ENCODE data around the gene FAM240B. TPM values are rescaled to one million over a fixed set of nuclear protein-coding genes. Genes with fewer than 3 reads are reported as not detected.

Gene FAM240B
- not detected for polyA plus RNA-seq (2013)

- Histone ChIP-seq H3K4me3 (ENCODE audit: control insufficient read depth in 1 of 7, extremely low read depth in 1 of 7, insufficient read depth in 4 of 7, low read depth in 2 of 7, low read length in 6 of 7) (no peak within 1 kb of the TSS), H3K9me3 (ENCODE audit: control extremely low read depth in 1 of 5, control insufficient read depth in 4 of 5, insufficient read depth in 2 of 5, low read depth in 1 of 5, low read length in 4 of 5) (no peaks in the 10 kb centered on the region), H3K4me1 (ENCODE audit: control extremely low read depth in 1 of 4, control insufficient read depth in 4 of 4, insufficient read depth in 4 of 4, low read length in 3 of 4) (no peaks in the 10 kb centered on the region), H3K27ac (ENCODE audit: insufficient read depth in 1 of 2, low read depth in 1 of 2, low read length in 2 of 2, poor library complexity in 1 of 2, severe bottlenecking in 2 of 2) (no peak within 1 kb of the TSS), H3K36me3 (ENCODE audit: control insufficient read depth in 4 of 4, insufficient read depth in 4 of 4, low read length in 3 of 4) (no peaks in the 10 kb centered on the region), H3K27me3 (replicated peaks in 2 of 5; ENCODE audit: control insufficient read depth in 4 of 5, insufficient read depth in 5 of 5, low read length in 4 of 5) (peaks cover 0 to 3% (median 2%) of the 10 kb centered on the region in 5 experiments)
- CTCF ChIA-PET = interaction anchor here (1.2 to 1.4 kb wide), 2 partner anchors 14 to 18 kb away, joined by 3 read pairs; no protein-coding TSS in a partner anchor
- no peak for DNase-seq
- WGBS (ENCODE audit: insufficient coverage) = 92% methylated on average over 3 of the region's 7 CpGs
- POLR2A ChIA-PET = no interaction called here
Observed at GRCh38 chr9:38720083-38720745, at the start of gene FAM240B. TSS of gene FAM240B (minus strand) at chr9:38720133. CDS start at chr9:38703999, 16,134 bp downstream.

DNA sequence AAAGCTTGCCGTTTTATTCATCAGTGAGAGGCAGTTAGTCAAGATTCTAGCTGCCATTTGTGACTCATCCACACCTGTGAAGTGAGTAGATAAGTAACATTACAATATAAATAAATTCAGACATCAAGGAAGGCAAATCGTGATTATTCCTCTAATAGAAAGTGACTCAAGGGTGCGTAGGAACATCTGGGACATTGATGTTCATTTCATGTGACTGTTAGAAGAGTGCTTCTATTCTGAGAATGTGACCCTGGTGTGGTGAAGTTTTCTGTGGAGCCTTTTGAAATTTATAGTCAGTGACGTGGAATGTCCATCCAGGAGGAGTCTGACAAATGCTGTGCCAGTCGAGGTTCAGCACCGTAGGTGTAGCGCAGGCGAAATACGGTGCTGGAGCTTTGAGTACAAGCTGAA lies 48.4 kb upstream of the FAM240B start:
- DNase-seq = no peak
- H3K36me3 ChIP-seq (ENCODE audit: control insufficient read depth in 4 of 4, insufficient read depth in 4 of 4, low read length in 3 of 4) = no peaks in the 10 kb centered on the region
- H3K4me1 ChIP-seq (ENCODE audit: control extremely low read depth in 1 of 4, control insufficient read depth in 4 of 4, insufficient read depth in 4 of 4, low read length in 3 of 4) = no peaks in the 10 kb centered on the region
- H3K9me3 ChIP-seq (ENCODE audit: control extremely low read depth in 1 of 5, control insufficient read depth in 4 of 5, insufficient read depth in 2 of 5, low read depth in 1 of 5, low read length in 4 of 5) = no peaks in the 10 kb centered on the region
- ChIA-PET CTCF (no interaction called here), POLR2A (no interaction called here)
- H3K27me3 ChIP-seq (replicated peaks in 2 of 5; ENCODE audit: control insufficient read depth in 4 of 5, insufficient read depth in 5 of 5, low read length in 4 of 5) = no peaks in the 10 kb centered on the region
- no peak overlapping the region for H3K4me3 ChIP-seq (ENCODE audit: control insufficient read depth in 1 of 7, extremely low read depth in 1 of 7, insufficient read depth in 4 of 7, low read depth in 2 of 7, low read length in 6 of 7)
- H3K27ac ChIP-seq (ENCODE audit: insufficient read depth in 1 of 2, low read depth in 1 of 2, low read length in 2 of 2, poor library complexity in 1 of 2, severe bottlenecking in 2 of 2) = no peak overlapping the region
- 89% methylated on average over 3 of the region's 9 CpGs for whole genome bisulfite sequencing (ENCODE audit: insufficient coverage)

GRCh38 chr9:38765101-38765500 lies 45.2 kb upstream of the FAM240B start:
- H3K4me1 ChIP-seq (ENCODE audit: control extremely low read depth in 1 of 4, control insufficient read depth in 4 of 4, insufficient read depth in 4 of 4, low read length in 3 of 4) = no peaks in the 10 kb centered on the region
- H3K36me3 ChIP-seq (ENCODE audit: control insufficient read depth in 4 of 4, insufficient read depth in 4 of 4, low read length in 3 of 4) = no peaks in the 10 kb centered on the region
- ChIA-PET CTCF (no interaction called here), POLR2A (no interaction called here)
- H3K27me3 ChIP-seq (replicated peaks in 2 of 5; ENCODE audit: control insufficient read depth in 4 of 5, insufficient read depth in 5 of 5, low read length in 4 of 5) = peaks cover 0 to 5% (median 0%) of the 10 kb centered on the region in 5 experiments
- no peak for DNase-seq
- WGBS (ENCODE audit: insufficient coverage) = 100% methylated on average over 1 of the region's 4 CpGs
- H3K27ac ChIP-seq (ENCODE audit: insufficient read depth in 1 of 2, low read depth in 1 of 2, low read length in 2 of 2, poor library complexity in 1 of 2, severe bottlenecking in 2 of 2) = no peak overlapping the region
- H3K9me3 ChIP-seq (ENCODE audit: control extremely low read depth in 1 of 5, control insufficient read depth in 4 of 5, insufficient read depth in 2 of 5, low read depth in 1 of 5, low read length in 4 of 5) = no peaks in the 10 kb centered on the region
- no peak overlapping the region for H3K4me3 ChIP-seq (ENCODE audit: control insufficient read depth in 1 of 7, extremely low read depth in 1 of 7, insufficient read depth in 4 of 7, low read depth in 2 of 7, low read length in 6 of 7)

GRCh38 chr9:38761999-38762398 lies 42.1 kb upstream of the FAM240B start:
- Histone ChIP-seq H3K27me3 (replicated peaks in 2 of 5; ENCODE audit: control insufficient read depth in 4 of 5, insufficient read depth in 5 of 5, low read length in 4 of 5) (peaks cover 0 to 5% (median 0%) of the 10 kb centered on the region in 5 experiments), H3K4me3 (ENCODE audit: control insufficient read depth in 1 of 7, extremely low read depth in 1 of 7, insufficient read depth in 4 of 7, low read depth in 2 of 7, low read length in 6 of 7) (no peak overlapping the region), H3K4me1 (ENCODE audit: control extremely low read depth in 1 of 4, control insufficient read depth in 4 of 4, insufficient read depth in 4 of 4, low read length in 3 of 4) (no peaks in the 10 kb centered on the region), H3K9me3 (ENCODE audit: control extremely low read depth in 1 of 5, control insufficient read depth in 4 of 5, insufficient read depth in 2 of 5, low read depth in 1 of 5, low read length in 4 of 5) (no peaks in the 10 kb centered on the region), H3K27ac (ENCODE audit: insufficient read depth in 1 of 2, low read depth in 1 of 2, low read length in 2 of 2, poor library complexity in 1 of 2, severe bottlenecking in 2 of 2) (no peak overlapping the region), H3K36me3 (ENCODE audit: control insufficient read depth in 4 of 4, insufficient read depth in 4 of 4, low read length in 3 of 4) (no peaks in the 10 kb centered on the region)
- CTCF ChIA-PET = no interaction called here
- WGBS (ENCODE audit: insufficient coverage) = 80% methylated on average over 6 of the region's 8 CpGs
- POLR2A ChIA-PET = no interaction called here
- DNase-seq = no peak

GRCh38 chr9:38761339-38761738 lies 41.4 kb upstream of the FAM240B start:
- DNase-seq = no peak
- WGBS (ENCODE audit: insufficient coverage) = 6% methylated on average over 3 of the region's 3 CpGs
- ChIA-PET POLR2A (no interaction called here), CTCF (no interaction called here)
- no peaks in the 10 kb centered on the region for H3K9me3 ChIP-seq (ENCODE audit: control extremely low read depth in 1 of 5, control insufficient read depth in 4 of 5, insufficient read depth in 2 of 5, low read depth in 1 of 5, low read length in 4 of 5)
- H3K27ac ChIP-seq (ENCODE audit: insufficient read depth in 1 of 2, low read depth in 1 of 2, low read length in 2 of 2, poor library complexity in 1 of 2, severe bottlenecking in 2 of 2) = no peak overlapping the region
- H3K36me3 ChIP-seq (ENCODE audit: control insufficient read depth in 4 of 4, insufficient read depth in 4 of 4, low read length in 3 of 4) = no peaks in the 10 kb centered on the region
- no peak overlapping the region for H3K4me3 ChIP-seq (ENCODE audit: control insufficient read depth in 1 of 7, extremely low read depth in 1 of 7, insufficient read depth in 4 of 7, low read depth in 2 of 7, low read length in 6 of 7)
- peaks cover 0 to 5% (median 0%) of the 10 kb centered on the region in 5 experiments for H3K27me3 ChIP-seq (replicated peaks in 2 of 5; ENCODE audit: control insufficient read depth in 4 of 5, insufficient read depth in 5 of 5, low read length in 4 of 5)
- H3K4me1 ChIP-seq (ENCODE audit: control extremely low read depth in 1 of 4, control insufficient read depth in 4 of 4, insufficient read depth in 4 of 4, low read length in 3 of 4) = no peaks in the 10 kb centered on the region

DNA sequence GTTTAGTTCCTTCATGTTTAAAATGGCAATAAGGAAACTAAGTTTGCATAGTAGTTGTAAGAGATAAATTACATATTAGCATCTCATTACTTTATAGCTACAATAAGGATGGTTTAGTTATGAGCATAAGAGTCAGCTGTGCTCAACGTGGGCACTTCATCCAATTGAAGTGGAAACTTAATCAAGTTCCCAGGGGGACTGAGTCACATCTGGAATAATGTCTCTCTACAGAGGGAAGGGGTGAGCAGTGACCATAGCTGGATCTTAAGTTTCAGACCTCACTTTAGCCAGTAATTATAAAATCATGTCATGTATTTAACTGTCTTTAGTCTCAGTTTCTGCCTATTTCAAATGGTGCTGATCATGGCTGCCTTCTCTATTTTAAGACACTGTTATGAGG lies 36.8 kb upstream of the FAM240B start:
- no peak for DNase-seq
- Histone ChIP-seq H3K4me1 (ENCODE audit: control extremely low read depth in 1 of 4, control insufficient read depth in 4 of 4, insufficient read depth in 4 of 4, low read length in 3 of 4) (no peaks in the 10 kb centered on the region), H3K27me3 (replicated peaks in 2 of 5; ENCODE audit: control insufficient read depth in 4 of 5, insufficient read depth in 5 of 5, low read length in 4 of 5) (peaks cover 0 to 3% (median 0%) of the 10 kb centered on the region in 5 experiments), H3K4me3 (ENCODE audit: control insufficient read depth in 1 of 7, extremely low read depth in 1 of 7, insufficient read depth in 4 of 7, low read depth in 2 of 7, low read length in 6 of 7) (no peak overlapping the region), H3K27ac (ENCODE audit: insufficient read depth in 1 of 2, low read depth in 1 of 2, low read length in 2 of 2, poor library complexity in 1 of 2, severe bottlenecking in 2 of 2) (no peak overlapping the region), H3K36me3 (ENCODE audit: control insufficient read depth in 4 of 4, insufficient read depth in 4 of 4, low read length in 3 of 4) (no peaks in the 10 kb centered on the region), H3K9me3 (ENCODE audit: control extremely low read depth in 1 of 5, control insufficient read depth in 4 of 5, insufficient read depth in 2 of 5, low read depth in 1 of 5, low read length in 4 of 5) (no peaks in the 10 kb centered on the region)
- POLR2A ChIA-PET = no interaction called here
- CTCF ChIA-PET = no interaction called here
- WGBS (ENCODE audit: insufficient coverage) = 60% methylated on average over 1 of the region's 1 CpG

DNA sequence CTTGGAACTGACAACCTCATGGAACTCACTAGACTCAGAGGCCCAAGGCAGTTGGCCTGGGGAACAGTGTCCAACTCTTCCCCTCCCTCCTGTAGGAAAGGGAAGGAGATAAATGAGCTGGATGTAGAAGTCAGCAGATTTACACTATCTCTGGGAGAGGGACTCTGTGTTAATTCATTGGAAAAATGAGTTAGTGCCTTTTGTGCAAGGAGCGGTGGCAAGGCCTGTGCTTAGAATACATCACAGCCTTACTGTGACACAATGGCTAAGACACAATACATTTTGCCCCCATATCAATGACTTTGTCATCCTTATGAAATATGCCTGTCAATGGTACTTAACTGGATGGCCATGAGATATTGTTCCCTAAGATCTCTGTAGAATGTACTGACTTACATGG lies 28.0 kb upstream of the FAM240B start:
- Histone ChIP-seq H3K27me3 (replicated peaks in 2 of 5; ENCODE audit: control insufficient read depth in 4 of 5, insufficient read depth in 5 of 5, low read length in 4 of 5) (no peaks in the 10 kb centered on the region), H3K36me3 (ENCODE audit: control insufficient read depth in 4 of 4, insufficient read depth in 4 of 4, low read length in 3 of 4) (no peaks in the 10 kb centered on the region), H3K4me1 (ENCODE audit: control extremely low read depth in 1 of 4, control insufficient read depth in 4 of 4, insufficient read depth in 4 of 4, low read length in 3 of 4) (no peaks in the 10 kb centered on the region), H3K9me3 (ENCODE audit: control extremely low read depth in 1 of 5, control insufficient read depth in 4 of 5, insufficient read depth in 2 of 5, low read depth in 1 of 5, low read length in 4 of 5) (no peaks in the 10 kb centered on the region), H3K27ac (ENCODE audit: insufficient read depth in 1 of 2, low read depth in 1 of 2, low read length in 2 of 2, poor library complexity in 1 of 2, severe bottlenecking in 2 of 2) (no peak overlapping the region), H3K4me3 (ENCODE audit: control insufficient read depth in 1 of 7, extremely low read depth in 1 of 7, insufficient read depth in 4 of 7, low read depth in 2 of 7, low read length in 6 of 7) (no peak overlapping the region)
- WGBS (ENCODE audit: insufficient coverage) = no CpG with 5 or more reads among the region's 1 CpG
- POLR2A ChIA-PET = no interaction called here
- CTCF ChIA-PET = no interaction called here
- DNase-seq = no peak

Data from common myeloid progenitor, CD34-positive (primary cell).